Measurements from ENCODE around the gene STARD10.

STARD10 gene

DNA sequence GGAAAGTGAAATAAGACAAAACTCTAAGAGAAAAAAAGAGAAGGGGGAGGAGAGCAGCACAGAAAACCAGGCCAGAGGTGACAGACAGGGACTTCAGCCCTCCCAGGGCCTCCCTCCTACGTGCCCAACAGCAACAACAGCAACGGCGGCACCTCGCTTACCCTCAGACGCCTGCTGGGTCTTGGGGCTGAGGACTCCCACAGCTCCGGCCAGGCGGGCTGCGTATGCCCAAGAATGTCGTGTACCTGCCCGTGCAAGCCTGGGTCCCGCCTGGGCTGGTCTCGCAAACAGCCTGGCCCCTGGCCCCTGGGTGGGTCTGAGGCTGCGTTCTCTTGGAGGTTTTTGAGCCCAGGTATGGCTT is 72.2 kb downstream of the STARD10 start:
- DNase-seq, result no peak

- no peak for DNase-seq
Measured at GRCh38 chr11:72721276-72721675, 72.6 kb downstream of the STARD10 start.

GRCh38 chr11:72720784-72721183 is 73.1 kb downstream of the STARD10 start:
- DNase-seq, result no peak

GRCh38 chr11:72720047-72720446 is 73.8 kb downstream of the STARD10 start:
- DNase-seq, result no peak

GRCh38 chr11:72719551-72719950 is 74.3 kb downstream of the STARD10 start:
- no peak for DNase-seq

DNA sequence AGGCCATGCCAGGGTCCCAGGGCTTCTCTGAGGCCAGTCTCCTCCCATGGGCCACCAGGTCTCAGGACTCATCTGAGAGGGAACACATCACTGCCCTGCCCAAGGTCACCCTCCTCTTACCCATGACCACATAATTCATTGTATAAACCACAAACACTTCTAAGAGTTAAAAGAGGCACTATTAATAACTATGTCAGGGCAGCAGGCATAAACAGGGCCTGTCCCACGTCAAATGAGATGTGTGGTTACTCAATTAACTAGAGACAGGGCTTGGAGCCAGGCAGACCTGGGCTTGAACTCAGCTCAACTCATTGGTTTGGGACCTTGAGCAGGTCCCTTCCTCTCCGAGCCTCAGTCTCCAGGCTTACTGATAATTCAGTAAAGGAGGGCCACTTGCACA is 74.7 kb downstream of the STARD10 start:
- no peak for DNase-seq

DNA sequence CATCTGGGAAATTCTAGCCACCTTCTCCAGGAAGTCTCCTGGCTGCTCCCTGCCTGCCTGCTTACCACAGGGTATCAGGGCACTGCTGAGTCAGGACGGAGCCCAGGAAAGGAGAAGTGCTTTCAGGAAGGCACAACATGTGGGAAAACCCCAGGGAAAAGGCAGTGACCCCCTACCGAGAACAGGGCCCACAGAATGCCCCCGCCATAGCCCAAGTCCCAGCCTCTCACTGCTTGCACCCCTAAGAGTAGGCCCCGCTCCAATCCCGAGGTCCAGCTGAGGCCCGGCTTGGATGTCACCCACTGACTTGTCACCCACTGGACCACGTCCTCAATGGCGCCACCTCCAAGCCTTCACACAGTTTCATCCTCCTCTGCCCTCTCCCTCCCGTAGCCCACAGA is 75.7 kb downstream of the STARD10 start:
- DNase-seq, result no peak

DNA sequence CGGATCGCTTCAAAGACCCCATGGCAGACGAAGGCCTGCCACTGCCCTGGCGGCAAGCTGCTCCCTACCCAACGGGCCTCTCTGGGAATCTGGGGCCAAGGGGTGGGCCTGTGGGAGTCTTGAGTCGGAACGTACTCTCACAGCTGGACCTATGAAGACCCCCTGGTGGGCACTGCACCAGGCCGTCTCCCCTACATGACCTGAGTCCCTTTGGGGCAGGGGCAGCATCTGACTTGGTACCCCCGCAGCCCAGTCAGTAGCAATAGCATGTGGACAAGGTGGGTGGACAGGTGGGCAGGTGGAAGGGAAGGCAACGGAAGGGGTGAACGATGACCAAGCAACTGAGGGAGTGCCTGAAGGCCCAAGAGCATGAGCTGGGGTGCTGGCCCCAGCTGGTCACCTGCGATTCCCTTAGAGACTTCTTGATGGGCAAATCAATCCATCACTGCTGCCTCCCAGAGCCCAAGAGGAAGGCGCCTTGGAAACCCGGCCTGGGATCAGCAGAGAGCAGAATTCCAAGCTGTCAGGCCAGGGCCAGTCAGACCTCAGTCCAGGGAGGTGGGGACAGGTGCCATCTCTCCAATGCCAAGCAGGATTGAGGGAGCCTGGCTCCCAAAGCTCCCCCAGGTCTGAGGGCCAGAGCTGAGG is 76.9 kb downstream of the STARD10 start:
- no peak for DNase-seq

DNA sequence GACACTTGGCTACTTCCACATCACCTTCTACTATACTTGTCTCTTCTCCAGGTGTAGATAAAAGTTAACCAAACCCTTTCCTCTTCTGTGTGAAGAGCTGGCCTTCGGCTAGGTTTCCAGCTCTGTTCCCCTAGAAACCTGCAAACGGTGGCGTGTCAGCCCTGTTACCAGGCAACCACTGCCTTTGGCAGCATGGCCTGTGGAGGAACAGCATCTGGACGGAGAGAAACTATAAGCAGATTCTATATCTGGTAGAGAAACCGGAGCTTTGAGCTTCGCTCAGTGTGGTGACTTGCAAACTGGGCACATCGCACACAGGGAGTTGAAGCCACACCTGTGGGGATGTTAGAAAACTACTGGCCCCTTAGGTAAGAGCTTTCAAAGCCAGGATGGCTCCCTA is 77.6 kb downstream of the STARD10 start:
- DNase-seq, result no peak

DNA sequence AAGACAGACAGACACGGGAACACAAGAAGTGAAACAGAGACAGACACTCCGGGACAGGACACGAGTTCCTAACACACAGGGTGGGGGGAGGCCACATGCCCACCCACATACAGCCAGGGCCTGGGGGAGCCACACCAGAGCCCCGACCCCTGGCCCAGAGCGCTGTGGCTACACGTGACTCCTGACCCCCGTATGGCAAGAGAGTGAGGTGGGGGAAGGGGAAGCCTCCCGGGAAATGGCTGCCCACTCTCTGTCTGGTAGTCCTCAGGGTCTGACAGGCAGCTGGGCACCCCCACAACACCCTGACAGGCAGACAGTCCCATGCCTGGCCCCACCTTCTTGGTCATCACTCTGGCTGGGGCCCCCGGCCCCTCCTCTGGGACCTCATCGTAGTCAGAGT is 81.0 kb downstream of the STARD10 start:
- no peak for DNase-seq

- no peak for DNase-seq
Measured at GRCh38 chr11:72712168-72712751, 81.6 kb downstream of the STARD10 start.

DNA sequence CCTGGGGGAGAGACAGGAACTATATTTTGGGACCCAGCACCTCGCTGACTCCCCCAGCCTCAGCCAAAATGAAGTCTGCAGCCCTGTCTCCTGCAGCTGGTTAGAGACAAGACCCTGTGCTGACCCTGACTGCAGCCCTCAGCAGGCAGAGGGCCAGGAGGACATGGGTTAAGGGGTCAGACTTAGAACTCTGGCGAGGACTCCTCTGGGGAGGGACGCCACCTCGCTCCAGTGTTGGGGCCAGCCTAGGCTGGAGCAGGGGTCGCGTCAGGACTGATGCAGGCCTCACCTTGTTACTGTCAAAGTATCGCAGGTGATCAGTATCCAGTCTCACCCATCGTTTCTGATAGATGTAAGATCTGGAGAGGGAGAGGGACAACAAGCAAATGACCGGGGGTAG is 82.7 kb downstream of the STARD10 start:
- DNase-seq, result no peak

GRCh38 chr11:72710278-72710677 is 83.6 kb downstream of the STARD10 start:
- no peak for DNase-seq

DNA sequence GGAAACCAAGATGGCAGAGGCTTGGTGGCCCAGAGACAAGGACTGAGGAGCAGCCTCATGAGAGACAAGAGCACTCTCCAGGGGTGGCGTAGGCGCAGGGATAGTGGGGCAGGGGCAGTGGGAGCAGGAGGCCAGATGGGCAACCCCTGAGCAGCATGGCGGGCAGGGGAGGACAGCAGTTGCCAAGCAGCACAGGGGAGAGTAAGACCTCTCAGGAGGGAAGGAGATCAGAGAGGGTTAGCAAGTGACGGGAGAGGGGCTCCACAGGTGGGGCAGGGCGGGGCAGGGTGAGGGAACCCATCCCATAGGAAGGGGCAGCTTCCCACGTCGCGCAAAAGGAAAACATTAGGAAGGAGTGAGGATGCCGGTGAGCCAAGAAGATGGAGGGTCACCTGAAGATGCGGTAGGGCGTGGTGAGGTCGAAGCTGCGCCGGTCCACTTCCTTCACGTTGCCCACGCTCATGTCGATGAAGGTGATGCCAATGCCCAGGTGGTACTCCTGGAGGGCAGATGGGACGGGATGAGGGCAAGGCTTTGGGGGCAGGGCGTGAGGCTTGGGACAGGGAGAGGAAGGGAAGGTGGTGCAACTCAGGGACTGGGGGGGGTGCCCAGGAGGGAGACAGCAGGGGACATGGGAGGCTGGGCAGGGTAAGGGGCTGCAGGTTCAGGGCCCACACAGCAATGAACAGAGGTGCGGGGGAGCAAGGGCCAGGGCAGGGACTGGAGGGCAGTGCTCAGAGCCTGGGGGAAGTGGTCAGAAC is 84.2 kb downstream of the STARD10 start:
- DNase-seq, result no peak

- DNase-seq, result no peak
Measured at GRCh38 chr11:72707032-72707431, 86.8 kb downstream of the STARD10 start.

- DNase-seq, result no peak
Measured at GRCh38 chr11:72706579-72706978, 87.3 kb downstream of the STARD10 start.

- no peak for DNase-seq
Measured at GRCh38 chr11:72705442-72706365, 88.1 kb downstream of the STARD10 start.

GRCh38 chr11:72704783-72705265 is 89.0 kb downstream of the STARD10 start:
- no peak for DNase-seq
